BE2C (cell line): Measurements from ENCODE around the gene RSAD2.

Experiments used
- DNase-seq: peaks from one replicate; pipeline ENCODE4 v3.0.0-alpha.2; 2020
- H3K27me3 ChIP-seq: fragments of 250-450 bp; sonication (Bioruptor Pico); 2 replicates; pipeline ENCODE4 v1.5.1; 2020; ENCODE audit warnings: mild to moderate bottlenecking
- H3K36me3 ChIP-seq: fragments of 250-450 bp; sonication (Bioruptor Pico); 2 replicates; pipeline ENCODE4 v1.5.1; 2020; ENCODE audit warnings: mild to moderate bottlenecking
- H3K4me1 ChIP-seq: fragments of 250-450 bp; sonication (Bioruptor Pico); 2 replicates; pipeline ENCODE4 v1.5.1; 2020
- H3K4me3 ChIP-seq: 2 replicates; pipeline ENCODE4 v1.5.1; 2011; ENCODE audit warnings: low read depth, low read length
- H3K9me3 ChIP-seq: fragments of 250-450 bp; sonication (Bioruptor Pico); 2 replicates; pipeline ENCODE4 v1.5.1; 2020
- CTCF ChIP-seq: IDR thresholded peaks from 2 replicates; pipeline ENCODE4 v1.5.1; 2012; ENCODE audit warnings: mild to moderate bottlenecking, low read depth, low read length

RSAD2 gene

GRCh38 chr2:6928452-6928851 is 50.9 kb downstream of the RSAD2 start:
- Histone ChIP-seq H3K36me3 (peaks cover 20% of the 10 kb centered on the region), H3K4me1 (peaks cover 31% of the 10 kb centered on the region), H3K4me3 (no peak overlapping the region), H3K9me3 (no peaks in the 10 kb centered on the region), H3K27me3 (no peaks in the 10 kb centered on the region)
- no peak for TF ChIP-seq CTCF
- no peak for DNase-seq

- DNase-seq: no peak
- no peaks in the 10 kb centered on the region for H3K9me3 ChIP-seq
- no peak for TF ChIP-seq CTCF
- H3K4me1 ChIP-seq: peaks cover 27% of the 10 kb centered on the region
- H3K4me3 ChIP-seq: no peak overlapping the region
- H3K36me3 ChIP-seq: peaks cover 16% of the 10 kb centered on the region
- H3K27me3 ChIP-seq: no peaks in the 10 kb centered on the region
These were observed 51.7 kb downstream of the RSAD2 start for GRCh38 chr2:6929196-6929819.

DNA sequence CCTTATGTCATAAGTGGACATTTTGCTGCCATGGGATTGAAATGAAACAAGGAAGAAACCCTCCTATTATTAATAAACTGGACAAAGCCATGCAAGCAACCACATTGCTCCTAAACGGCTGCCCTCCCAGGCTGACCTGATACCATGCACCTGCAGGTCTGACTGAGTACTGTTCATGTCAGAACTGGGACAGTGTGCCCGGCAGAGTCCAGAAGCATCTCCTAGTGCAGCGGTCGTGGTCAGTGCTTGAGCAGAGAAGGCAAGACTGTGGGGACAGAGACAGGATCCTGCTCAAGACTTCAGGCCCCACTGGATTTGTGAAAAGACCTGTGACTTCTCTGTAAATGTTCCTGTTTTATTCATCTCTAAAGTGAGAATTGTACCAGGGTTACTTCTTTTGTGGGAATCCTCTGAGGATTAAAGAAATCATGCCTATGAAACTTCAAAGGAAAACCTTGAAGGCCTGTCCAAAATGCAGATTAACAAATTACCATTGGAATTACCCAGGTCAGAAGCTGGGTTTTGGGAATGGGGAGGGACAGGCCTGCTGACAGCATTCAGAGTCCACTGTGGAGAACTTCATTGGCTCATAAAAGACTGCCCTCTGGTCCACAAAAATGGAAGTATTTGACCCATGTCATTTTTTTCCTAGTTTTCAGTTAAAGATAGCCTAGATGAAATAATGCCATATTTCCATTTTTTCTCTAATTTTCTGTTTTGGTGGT is 53.5 kb downstream of the RSAD2 start:
- Histone ChIP-seq H3K4me1 (peaks cover 14% of the 10 kb centered on the region), H3K4me3 (no peak overlapping the region)
- TF ChIP-seq CTCF: no peak

DNA sequence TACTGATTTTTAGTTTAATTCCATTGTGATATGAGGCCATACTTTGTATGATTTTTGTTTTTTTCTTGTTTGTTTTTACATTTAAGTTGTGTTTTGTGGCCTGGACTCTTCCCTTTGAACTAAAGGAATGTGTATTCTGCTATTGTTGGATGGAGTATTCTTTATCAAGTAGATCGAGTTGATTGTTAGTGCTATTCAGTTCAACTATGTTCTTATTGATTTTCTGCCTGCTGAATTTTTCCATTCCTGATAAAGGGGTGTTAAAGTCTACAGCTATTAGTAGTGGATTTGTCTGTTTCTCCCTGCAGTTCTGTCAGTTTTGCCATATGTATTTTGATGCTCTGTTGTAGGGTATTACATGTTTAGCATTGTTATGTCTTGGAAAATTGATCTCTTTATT is 54.2 kb downstream of the RSAD2 start:
- TF ChIP-seq CTCF: no peak
- peaks cover 11% of the 10 kb centered on the region; the same call in 1 of the 2 replicates for H3K36me3 ChIP-seq
- H3K27me3 ChIP-seq: no peaks in the 10 kb centered on the region
- H3K4me1 ChIP-seq: peaks cover 7% of the 10 kb centered on the region
- no peak for DNase-seq
- H3K4me3 ChIP-seq: no peak overlapping the region
- H3K9me3 ChIP-seq: no peaks in the 10 kb centered on the region

More for the DNA sequence above, 53.5 kb downstream of the RSAD2 start:
- Histone ChIP-seq H3K27me3 (no peaks in the 10 kb centered on the region), H3K36me3 (peaks cover 11% of the 10 kb centered on the region; the same call in 1 of the 2 replicates), H3K9me3 (no peaks in the 10 kb centered on the region)
- DNase-seq: no peak

DNA sequence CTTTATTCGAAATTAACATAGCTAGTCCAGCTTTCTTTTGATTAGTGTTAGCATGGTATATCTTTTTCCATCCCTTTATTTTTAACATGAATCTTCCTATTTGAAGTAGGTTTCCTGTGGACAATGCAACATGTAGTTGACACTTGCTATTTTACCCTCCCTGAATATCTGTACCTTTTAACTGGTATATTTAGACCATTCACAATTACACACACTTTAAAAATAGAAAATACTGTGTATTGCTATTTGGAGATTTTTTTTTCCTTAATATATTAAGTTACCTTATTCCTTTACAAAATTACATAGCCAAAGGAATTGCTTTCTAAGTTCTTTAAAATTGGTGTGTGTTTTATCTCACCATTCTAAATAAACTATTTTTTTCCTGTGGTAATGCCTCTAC is 54.6 kb downstream of the RSAD2 start:
- no peak overlapping the region for H3K4me3 ChIP-seq
- no peak for DNase-seq
- H3K9me3 ChIP-seq: no peaks in the 10 kb centered on the region
- no peak for TF ChIP-seq CTCF
- H3K4me1 ChIP-seq: peaks cover 7% of the 10 kb centered on the region
- H3K27me3 ChIP-seq: no peaks in the 10 kb centered on the region
- H3K36me3 ChIP-seq: peaks cover 11% of the 10 kb centered on the region; the same call in 1 of the 2 replicates

DNA sequence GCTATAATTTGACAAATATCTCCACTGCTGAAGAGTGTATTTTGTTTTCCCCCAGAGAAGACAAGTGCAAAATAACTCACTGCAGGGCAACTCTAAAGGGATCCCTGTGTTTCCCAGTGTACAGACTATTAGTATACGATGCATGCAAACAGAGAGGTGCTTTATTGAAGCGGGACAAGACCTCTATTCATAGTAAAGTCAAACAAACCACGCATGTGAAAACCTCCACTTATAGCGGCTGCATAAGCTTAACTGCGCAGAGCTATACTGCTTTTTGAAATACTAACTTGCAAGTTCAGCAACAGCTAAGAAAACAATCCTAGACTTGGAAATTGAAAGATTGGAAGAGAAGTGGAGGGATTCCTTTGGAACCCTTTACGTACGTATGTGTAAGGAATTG is 55.3 kb downstream of the RSAD2 start:
- TF ChIP-seq CTCF: no peak
- no peaks in the 10 kb centered on the region for H3K27me3 ChIP-seq
- peaks cover 2% of the 10 kb centered on the region for H3K4me1 ChIP-seq
- peaks cover 10% of the 10 kb centered on the region; the same call in 1 of the 2 replicates for H3K36me3 ChIP-seq
- H3K4me3 ChIP-seq: no peak overlapping the region
- DNase-seq: no peak
- H3K9me3 ChIP-seq: no peaks in the 10 kb centered on the region
